Measurements from ENCODE around the gene IFNA4.

The IFNA4 gene

GRCh38 chr9:21165516-21165915 is 21.9 kb downstream of the IFNA4 start:
- no peak for DNase-seq

GRCh38 chr9:21160178-21160577 is 27.2 kb downstream of the IFNA4 start:
- DNase-seq, result peak; percentile 24

- DNase-seq, result no peak
Measured at GRCh38 chr9:21155501-21155900, 31.9 kb downstream of the IFNA4 start.

GRCh38 chr9:21154018-21154608 is 33.3 kb downstream of the IFNA4 start:
- DNase-seq, result peak; percentile 17

GRCh38 chr9:21153336-21154017 is 33.9 kb downstream of the IFNA4 start:
- DNase-seq, result no peak

- no peak for DNase-seq
Measured at GRCh38 chr9:21144603-21145002, 42.8 kb downstream of the IFNA4 start.

- DNase-seq, result no peak
Measured at GRCh38 chr9:21141427-21141882, 45.9 kb downstream of the IFNA4 start, which contains the start of gene IFNW1. TSS of gene IFNW1 (minus strand) at chr9:21141832. CDS start at chr9:21141570, 262 bp downstream.

GRCh38 chr9:21137020-21137419 is 50.4 kb downstream of the IFNA4 start:
- no peak for DNase-seq

Measured in DMS153 (cell line).